SK-N-SH treated with all-trans-retinoic acid at 6 μM for 48 hours (cell line): Measurements from ENCODE around the gene SCLT1.

Experiments
- ARNTL ChIP-seq: fragments of 450-650 bp; formaldehyde crosslinking; IDR thresholded peaks from 2 replicates; pipeline ENCODE4 v1.5.0; 2020; ENCODE audit warnings: low read depth, mild to moderate bottlenecking, moderate library complexity, borderline replicate concordance
- ESRRG ChIP-seq: fragments of 250-450 bp; sonication (Bioruptor Pico); IDR thresholded peaks from 2 replicates; pipeline ENCODE4 v1.6.1; 2021; ENCODE audit warnings: mild to moderate bottlenecking
- GLIS3 ChIP-seq: fragments of 250-450 bp; sonication (Bioruptor Pico); IDR thresholded peaks from 2 replicates; pipeline ENCODE4 v1.5.0; 2020; ENCODE audit warnings: mild to moderate bottlenecking, moderate library complexity
- ISL1 ChIP-seq: fragments of 250-450 bp; sonication (Bioruptor Pico); IDR thresholded peaks from 2 replicates; pipeline ENCODE4 v2.1.2; 2022; ENCODE audit warnings: mild to moderate bottlenecking, moderate library complexity
- RARB ChIP-seq: fragments of 250-450 bp; sonication (Bioruptor Pico); IDR thresholded peaks from 2 replicates; pipeline ENCODE4 v1.8.0; 2021; ENCODE audit warnings: mild to moderate bottlenecking, moderate library complexity
- SNAI2 ChIP-seq: fragments of 250-450 bp; sonication (Bioruptor Pico); IDR thresholded peaks from 2 replicates; pipeline ENCODE4 v1.5.0; 2020; ENCODE audit warnings: mild to moderate bottlenecking, moderate library complexity
- TCF4 ChIP-seq: fragments of 250-450 bp; sonication (Bioruptor Pico); IDR thresholded peaks from 2 replicates; pipeline ENCODE4 v1.8.0; 2021; ENCODE audit warnings: mild to moderate bottlenecking, moderate library complexity, borderline replicate concordance
- ZFP30 ChIP-seq: fragments of 450-650 bp; formaldehyde crosslinking; IDR thresholded peaks from 2 replicates; pipeline ENCODE4 v1.5.0; 2022; ENCODE audit warnings: mild to moderate bottlenecking, moderate library complexity
- ZNF70 ChIP-seq: fragments of 450-650 bp; formaldehyde crosslinking; IDR thresholded peaks from 2 replicates; pipeline ENCODE4 v1.5.0; 2020; ENCODE audit warnings: mild to moderate bottlenecking, moderate library complexity
- TF ChIP-seq, protein P1 (sequence below): fragments of 250-450 bp; sonication (Bioruptor Pico); IDR thresholded peaks from 2 replicates; pipeline ENCODE4 v1.8.0; 2020; ENCODE audit warnings: mild to moderate bottlenecking, moderate library complexity, borderline replicate concordance

- TF ChIP-seq GLIS3 (CRISPR knock-in tag) (no peak), ARNTL (CRISPR knock-in tag) (no peak), SNAI2 (CRISPR knock-in tag) (no peak), ISL1 (no peak), ZNF70 (CRISPR knock-in tag) (no peak), ZFP30 (no peak), TCF4 (no peak), RARB (CRISPR knock-in tag) (no peak), ESRRG (no peak)
- TF ChIP-seq, protein P1, sequence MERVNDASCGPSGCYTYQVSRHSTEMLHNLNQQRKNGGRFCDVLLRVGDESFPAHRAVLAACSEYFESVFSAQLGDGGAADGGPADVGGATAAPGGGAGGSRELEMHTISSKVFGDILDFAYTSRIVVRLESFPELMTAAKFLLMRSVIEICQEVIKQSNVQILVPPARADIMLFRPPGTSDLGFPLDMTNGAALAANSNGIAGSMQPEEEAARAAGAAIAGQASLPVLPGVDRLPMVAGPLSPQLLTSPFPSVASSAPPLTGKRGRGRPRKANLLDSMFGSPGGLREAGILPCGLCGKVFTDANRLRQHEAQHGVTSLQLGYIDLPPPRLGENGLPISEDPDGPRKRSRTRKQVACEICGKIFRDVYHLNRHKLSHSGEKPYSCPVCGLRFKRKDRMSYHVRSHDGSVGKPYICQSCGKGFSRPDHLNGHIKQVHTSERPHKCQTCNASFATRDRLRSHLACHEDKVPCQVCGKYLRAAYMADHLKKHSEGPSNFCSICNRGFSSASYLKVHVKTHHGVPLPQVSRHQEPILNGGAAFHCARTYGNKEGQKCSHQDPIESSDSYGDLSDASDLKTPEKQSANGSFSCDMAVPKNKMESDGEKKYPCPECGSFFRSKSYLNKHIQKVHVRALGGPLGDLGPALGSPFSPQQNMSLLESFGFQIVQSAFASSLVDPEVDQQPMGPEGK (CRISPR knock-in tag): no peak
These were observed 237.1 kb downstream of the SCLT1 start for GRCh38 chr4:128856246-128856645.
